ENCODE results near the gene KRT86. TPM values are rescaled to one million over a fixed set of nuclear protein-coding genes. Genes with fewer than 3 reads are reported as not detected.
"Not testable (repeated sequence)": the region's sequence is repeated elsewhere in the genome, so short reads cannot be mapped to it uniquely, and the experiment has no call there.

The KRT86 gene
- total RNA-seq, 1 donor from 2014 or later, result 0.96 TPM

- H3K4me1 ChIP-seq, result no peaks in the 10 kb centered on the region
- intact Hi-C loops (cut with DNase I), result no loop called here
- H3K36me3 ChIP-seq, result no peaks in the 10 kb centered on the region
- H3K27ac ChIP-seq, result no peak overlapping the region
- H3K27me3 ChIP-seq, result no peaks in the 10 kb centered on the region
- H3K4me3 ChIP-seq, result no peak overlapping the region
- DNase-seq (ENCODE audit: low spot score in 2 of 2), result no peak
- TF ChIP-seq, protein P1, sequence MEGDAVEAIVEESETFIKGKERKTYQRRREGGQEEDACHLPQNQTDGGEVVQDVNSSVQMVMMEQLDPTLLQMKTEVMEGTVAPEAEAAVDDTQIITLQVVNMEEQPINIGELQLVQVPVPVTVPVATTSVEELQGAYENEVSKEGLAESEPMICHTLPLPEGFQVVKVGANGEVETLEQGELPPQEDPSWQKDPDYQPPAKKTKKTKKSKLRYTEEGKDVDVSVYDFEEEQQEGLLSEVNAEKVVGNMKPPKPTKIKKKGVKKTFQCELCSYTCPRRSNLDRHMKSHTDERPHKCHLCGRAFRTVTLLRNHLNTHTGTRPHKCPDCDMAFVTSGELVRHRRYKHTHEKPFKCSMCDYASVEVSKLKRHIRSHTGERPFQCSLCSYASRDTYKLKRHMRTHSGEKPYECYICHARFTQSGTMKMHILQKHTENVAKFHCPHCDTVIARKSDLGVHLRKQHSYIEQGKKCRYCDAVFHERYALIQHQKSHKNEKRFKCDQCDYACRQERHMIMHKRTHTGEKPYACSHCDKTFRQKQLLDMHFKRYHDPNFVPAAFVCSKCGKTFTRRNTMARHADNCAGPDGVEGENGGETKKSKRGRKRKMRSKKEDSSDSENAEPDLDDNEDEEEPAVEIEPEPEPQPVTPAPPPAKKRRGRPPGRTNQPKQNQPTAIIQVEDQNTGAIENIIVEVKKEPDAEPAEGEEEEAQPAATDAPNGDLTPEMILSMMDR (IDR thresholded peaks at IDR 0.05), result no peak
- H3K9me3 ChIP-seq, result no peaks in the 10 kb centered on the region
Observed at GRCh38 chr12:52344111-52344510, 69.7 kb downstream of the KRT86 start.

DNA sequence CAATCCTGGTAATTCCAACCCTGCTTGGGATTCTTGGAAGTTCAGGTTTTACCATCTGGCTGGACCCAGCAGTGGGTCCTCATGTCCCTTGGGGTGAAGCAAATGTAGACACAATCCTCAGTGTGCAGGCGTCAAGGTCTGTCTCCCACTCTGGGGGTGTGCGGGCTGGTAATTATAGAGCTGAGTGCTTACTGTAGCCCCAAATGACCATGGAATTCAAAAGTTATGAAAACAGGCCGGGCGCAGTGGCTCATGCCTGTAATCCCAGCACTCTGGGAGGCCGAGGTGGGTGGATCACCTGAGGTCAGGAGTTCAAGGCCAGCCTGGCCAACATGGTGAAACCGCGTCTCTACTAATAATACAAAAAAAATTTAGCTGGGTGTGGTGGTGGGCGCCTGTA is 70.6 kb downstream of the KRT86 start:
- H3K27ac ChIP-seq; H3K9me3 ChIP-seq; H3K4me3 ChIP-seq; H3K36me3 ChIP-seq; H3K4me1 ChIP-seq; DNase-seq (ENCODE audit: low spot score in 2 of 2); intact Hi-C loops (cut with DNase I); H3K27me3 ChIP-seq: not testable (repeated sequence)

DNA sequence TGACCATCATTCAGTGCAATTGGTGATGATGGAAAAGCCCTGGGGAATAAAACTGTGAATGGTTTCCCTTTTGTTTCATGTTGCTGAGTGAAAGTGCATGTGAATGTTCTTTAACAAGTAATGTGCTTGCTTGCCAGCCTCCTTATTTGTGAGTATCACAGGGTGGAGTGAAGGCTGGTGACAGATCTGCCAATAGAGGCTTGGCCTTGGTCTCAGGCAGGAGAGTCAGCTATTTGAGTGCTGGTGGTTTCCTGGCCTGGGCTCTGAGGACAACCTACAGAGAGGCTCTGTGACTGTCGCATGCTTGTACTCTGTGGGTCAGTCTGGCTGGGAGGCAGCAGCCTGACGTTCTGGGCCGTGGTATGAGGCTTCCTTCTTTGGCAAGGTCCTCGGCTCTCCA is 72.1 kb downstream of the KRT86 start:
- no peaks in the 10 kb centered on the region for H3K36me3 ChIP-seq
- TF ChIP-seq, protein P1 (IDR thresholded peaks at IDR 0.05), result no peak
- H3K4me1 ChIP-seq, result peaks cover 0 to 3% of the 10 kb centered on the region in 2 donors
- no peak overlapping the region for H3K4me3 ChIP-seq
- no peaks in the 10 kb centered on the region for H3K27me3 ChIP-seq
- H3K9me3 ChIP-seq, result no peaks in the 10 kb centered on the region
- no peak overlapping the region for H3K27ac ChIP-seq
- no peak for DNase-seq (ENCODE audit: low spot score in 2 of 2)
- intact Hi-C loops (cut with DNase I), result no loop called here

GRCh38 chr12:52347016-52347415 is 72.6 kb downstream of the KRT86 start:
- Histone ChIP-seq H3K27ac (no peak overlapping the region), H3K4me3 (no peak overlapping the region), H3K27me3 (no peaks in the 10 kb centered on the region), H3K4me1 (peaks cover 0 to 3% of the 10 kb centered on the region in 2 donors), H3K36me3 (no peaks in the 10 kb centered on the region), H3K9me3 (no peaks in the 10 kb centered on the region)
- no peak for DNase-seq (ENCODE audit: low spot score in 2 of 2)
- TF ChIP-seq, protein P1 (IDR thresholded peaks at IDR 0.05), result no peak
- intact Hi-C loops (cut with DNase I), result no loop called here

GRCh38 chr12:52347551-52348510 is 73.4 kb downstream of the KRT86 start:
- no peak for DNase-seq (ENCODE audit: low spot score in 2 of 2)
- Histone ChIP-seq H3K4me1 (peaks cover 0 to 3% of the 10 kb centered on the region in 2 donors), H3K36me3 (no peaks in the 10 kb centered on the region), H3K9me3 (no peaks in the 10 kb centered on the region), H3K27me3 (no peaks in the 10 kb centered on the region), H3K4me3 (no peak overlapping the region), H3K27ac (no peak overlapping the region)
- TF ChIP-seq, protein P1 (IDR thresholded peaks at IDR 0.05), result no peak
- intact Hi-C loops (cut with DNase I), result no loop called here

GRCh38 chr12:52349196-52349595 is 74.8 kb downstream of the KRT86 start:
- Histone ChIP-seq H3K4me1 (peaks cover 0 to 3% of the 10 kb centered on the region in 2 donors), H3K9me3 (no peaks in the 10 kb centered on the region), H3K27ac (no peak overlapping the region), H3K27me3 (no peaks in the 10 kb centered on the region), H3K4me3 (no peak overlapping the region), H3K36me3 (no peaks in the 10 kb centered on the region)
- no peak for DNase-seq (ENCODE audit: low spot score in 2 of 2)
- TF ChIP-seq, protein P1 (IDR thresholded peaks at IDR 0.05), result no peak
- intact Hi-C loops (cut with DNase I), result no loop called here
